Right forelimb (tissue), 1 donor: ENCODE measurements around the gene COMMD9.

Experiments
- DNase-seq: peaks from one replicate; pipeline ENCODE4 v3.0.0-alpha.2; 2018

Gene COMMD9

GRCh38 chr11:36253238-36253637 lies 36.0 kb downstream of the COMMD9 start:
- DNase-seq: peak; percentile 58

GRCh38 chr11:36251823-36252222 lies 37.4 kb downstream of the COMMD9 start:
- no peak for DNase-seq

- no peak for DNase-seq
Observed at GRCh38 chr11:36249246-36249645, 40.0 kb downstream of the COMMD9 start.

DNA sequence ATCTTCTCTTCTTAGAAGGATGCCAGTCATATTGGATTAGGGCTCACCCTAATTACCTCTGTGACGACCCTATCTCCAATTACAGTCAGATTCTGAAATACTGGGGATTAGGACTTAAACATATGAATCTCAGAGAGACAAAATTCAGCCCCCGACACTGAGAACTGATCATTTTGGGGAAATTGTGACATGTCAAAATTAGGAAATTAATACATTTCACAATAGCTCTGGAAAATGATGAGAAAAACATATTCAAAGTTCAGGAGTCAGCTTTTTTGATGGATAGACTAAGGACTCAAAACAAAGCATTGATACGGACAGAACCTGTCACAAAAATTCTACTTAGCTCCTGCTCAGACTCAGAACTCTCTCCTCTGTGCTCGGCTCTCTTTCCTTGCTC lies 40.8 kb downstream of the COMMD9 start:
- DNase-seq: no peak

- no peak for DNase-seq
Observed at GRCh38 chr11:36247493-36247892, 41.7 kb downstream of the COMMD9 start.

DNA sequence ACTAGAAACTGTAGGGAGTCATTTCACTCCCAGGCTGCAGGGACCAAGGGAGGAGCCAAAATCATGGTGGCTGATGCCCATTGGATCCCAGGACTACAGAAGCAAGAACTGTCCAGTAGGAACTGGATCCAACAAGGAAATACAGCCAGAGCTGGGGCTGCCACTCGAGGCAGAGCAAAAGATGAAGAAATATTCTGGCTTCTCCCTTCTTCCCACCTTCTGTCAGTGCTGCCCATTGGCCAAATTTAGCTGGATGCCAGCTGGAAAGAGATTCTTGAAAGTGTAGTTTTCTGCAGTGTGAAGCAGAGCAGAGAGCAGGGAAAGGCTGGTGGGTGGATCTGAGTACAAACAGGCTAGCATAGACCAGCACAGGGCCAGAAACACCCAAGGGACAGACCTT lies 45.6 kb downstream of the COMMD9 start:
- no peak for DNase-seq

DNA sequence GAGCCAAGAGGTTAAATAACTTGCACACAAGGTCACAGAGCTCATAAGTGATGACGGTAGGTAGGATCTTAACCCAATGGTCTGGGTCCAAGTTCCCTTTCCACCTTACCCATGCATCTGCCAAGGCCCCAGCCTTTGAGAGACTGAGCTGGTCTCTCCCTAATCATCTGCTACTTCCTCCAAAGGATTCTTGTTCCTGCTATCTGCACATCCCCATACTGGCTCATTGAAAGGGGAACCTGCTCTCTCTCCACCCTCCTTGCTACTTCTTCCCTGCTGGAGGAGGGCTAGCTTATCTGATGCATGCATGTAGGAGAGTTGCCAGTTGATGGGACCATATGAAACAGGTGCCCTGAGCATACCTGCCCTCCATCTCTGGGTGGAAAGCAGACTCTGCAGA lies 47.7 kb downstream of the COMMD9 start:
- DNase-seq: no peak

DNA sequence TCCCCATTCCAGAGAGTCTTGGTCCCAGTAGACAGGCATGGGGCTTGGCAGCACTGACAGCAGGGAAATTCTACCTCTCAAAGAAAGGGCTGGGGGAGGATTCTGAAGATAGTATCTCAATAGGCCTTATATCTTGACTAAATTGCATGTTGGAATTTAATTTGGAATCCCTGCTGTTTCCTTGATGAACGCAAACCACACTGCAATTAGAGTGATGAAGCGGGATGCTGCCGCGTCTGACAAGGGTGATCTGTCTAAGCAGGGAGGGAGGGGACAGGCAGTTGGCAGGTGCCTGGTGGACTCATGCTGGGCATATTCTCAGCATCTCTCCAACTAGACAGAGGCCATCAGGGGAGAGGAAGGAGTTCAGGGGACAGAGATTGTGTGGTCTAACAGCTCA lies 48.4 kb downstream of the COMMD9 start:
- DNase-seq: no peak

- DNase-seq: no peak
Observed at GRCh38 chr11:36240173-36240572, 49.1 kb downstream of the COMMD9 start.

GRCh38 chr11:36239636-36240035 lies 49.6 kb downstream of the COMMD9 start:
- no peak for DNase-seq

DNA sequence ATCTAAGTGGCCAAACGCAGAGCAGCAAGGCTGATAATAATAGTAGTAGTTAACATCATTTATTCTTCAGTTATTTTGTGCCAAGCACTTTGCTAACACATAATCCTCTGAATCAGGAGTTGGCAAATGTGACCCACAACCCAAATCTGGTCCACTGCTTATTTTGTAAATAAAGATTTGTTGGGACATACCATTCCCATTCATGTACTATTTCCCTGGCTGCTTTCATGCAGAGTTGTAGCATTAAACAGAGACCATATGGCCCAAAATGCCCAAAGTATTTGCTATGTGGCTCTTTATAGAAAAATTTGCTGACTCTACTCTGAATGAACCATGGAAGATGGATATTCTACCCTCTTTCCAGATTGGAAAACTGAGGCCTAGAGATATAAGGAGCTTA lies 50.3 kb downstream of the COMMD9 start:
- DNase-seq: no peak

DNA sequence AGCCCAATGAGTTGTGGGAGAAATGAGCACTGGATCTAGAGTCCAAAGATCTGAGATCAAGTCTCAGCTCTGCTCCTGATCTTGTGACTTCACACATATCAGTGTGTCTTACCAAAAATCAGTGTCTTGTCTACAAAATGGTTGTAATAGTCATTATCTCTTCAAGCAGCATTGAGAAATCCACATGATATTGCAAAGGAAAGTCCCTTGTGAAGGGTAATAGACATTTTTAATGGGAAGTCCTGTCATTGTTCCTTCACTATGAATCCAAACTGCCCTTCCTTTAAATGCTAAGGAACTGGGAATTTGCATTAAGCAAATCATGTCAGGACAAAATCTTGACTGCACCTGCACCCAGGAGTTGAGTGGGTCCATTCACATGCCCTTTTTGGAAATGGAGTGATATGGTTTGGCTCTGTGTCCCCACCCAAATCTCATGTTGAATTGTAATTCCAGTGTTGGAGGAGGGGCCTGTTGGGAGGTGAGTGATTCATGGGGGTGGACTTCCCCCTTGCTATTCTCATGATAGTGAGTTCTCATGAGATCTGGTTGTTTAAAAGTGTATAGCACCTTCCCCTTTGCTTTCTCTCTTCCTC lies 51.1 kb downstream of the COMMD9 start:
- no peak for DNase-seq

DNA sequence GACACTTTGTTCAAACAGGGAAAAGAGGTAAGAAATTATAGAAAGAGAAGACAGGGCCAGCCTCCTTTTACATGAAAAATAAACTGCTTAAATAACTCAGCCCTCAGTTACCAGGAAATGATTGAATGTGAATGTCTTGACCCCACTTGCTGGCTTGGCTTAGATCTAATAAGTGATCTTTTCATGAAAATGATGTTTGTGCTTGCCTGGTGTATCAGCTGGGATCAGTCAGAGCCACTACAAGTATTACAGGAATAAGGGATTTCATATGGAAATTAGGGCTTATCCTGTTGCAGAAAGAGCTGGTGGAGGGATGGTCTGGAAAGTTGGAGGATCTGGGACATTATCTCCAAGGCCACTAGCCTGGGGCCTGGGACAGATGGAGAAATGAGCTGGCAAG lies 51.8 kb downstream of the COMMD9 start:
- no peak for DNase-seq

DNA sequence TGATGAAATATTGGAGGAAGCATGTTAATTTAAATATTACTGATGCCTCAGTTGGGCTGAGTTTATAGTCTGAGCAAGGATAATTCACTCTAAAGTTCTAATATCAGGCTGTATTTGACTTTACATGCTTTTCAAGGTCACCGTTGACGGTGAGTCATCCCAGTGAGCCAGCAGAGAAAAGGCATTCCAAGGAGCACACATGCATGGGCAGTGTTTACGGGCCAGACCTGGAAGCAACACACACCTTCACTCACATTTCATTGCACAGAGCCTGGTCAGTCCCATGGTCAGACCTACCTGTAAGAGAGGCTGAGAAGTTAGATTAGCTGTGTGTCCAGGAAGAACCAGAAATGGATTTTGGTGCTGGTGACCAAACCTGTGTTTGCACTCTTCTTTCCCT lies 53.5 kb downstream of the COMMD9 start:
- no peak for DNase-seq

DNA sequence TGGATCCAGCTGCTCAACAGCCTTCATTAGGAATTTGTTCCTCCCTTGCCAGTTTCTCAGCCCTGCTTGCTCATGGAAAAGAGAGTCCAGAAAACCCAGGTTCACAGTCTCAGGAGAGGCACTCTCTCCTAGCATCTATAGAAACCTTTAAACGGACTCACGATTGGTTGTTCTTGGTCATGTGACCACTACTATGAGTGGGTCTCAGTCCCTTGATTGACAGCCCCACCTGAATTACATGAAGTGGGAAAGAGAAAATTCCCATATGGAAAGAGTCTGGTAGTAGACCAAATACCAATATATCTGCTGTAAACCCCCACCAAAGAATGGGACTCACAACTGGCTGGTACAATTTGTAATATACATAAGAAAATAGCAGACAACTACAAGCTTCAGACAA lies 54.4 kb downstream of the COMMD9 start:
- DNase-seq: no peak

DNA sequence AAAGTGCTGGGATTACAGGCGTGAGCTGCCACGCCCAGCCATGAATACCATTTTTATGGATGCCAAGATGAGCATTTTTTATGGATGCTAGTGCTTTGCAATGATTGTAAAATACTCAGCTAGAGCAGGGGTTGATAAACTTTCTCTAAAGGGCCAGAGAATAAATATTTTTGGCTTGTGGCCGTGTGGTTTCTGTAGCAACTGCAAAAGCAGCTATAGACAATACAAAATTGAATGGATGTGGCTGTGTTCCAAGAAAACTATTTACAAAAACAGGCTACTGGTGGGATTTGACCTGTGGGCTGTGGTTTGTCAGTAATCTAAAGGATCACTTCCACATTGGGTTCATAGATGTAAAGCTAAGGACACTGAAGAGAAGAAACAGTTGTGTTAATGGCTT lies 56.0 kb downstream of the COMMD9 start:
- DNase-seq: no peak

GRCh38 chr11:36230779-36231699 lies 58.2 kb downstream of the COMMD9 start:
- DNase-seq: no peak

- DNase-seq: no peak
Observed at GRCh38 chr11:36229091-36229705, 60.0 kb downstream of the COMMD9 start.

- DNase-seq: no peak
Observed at GRCh38 chr11:36228689-36229088, 60.5 kb downstream of the COMMD9 start.

- no peak for DNase-seq
Observed at GRCh38 chr11:36227044-36227443, 62.2 kb downstream of the COMMD9 start.

- no peak for DNase-seq
Observed at GRCh38 chr11:36224209-36224882, 64.9 kb downstream of the COMMD9 start.

GRCh38 chr11:36222831-36223635 lies 66.2 kb downstream of the COMMD9 start:
- DNase-seq: no peak
